GM18951 (cell line): ENCODE measurements around the gene GRM1.

Experiments
- POLR2A ChIP-seq: IDR thresholded peaks from 4 replicates; pipeline ENCODE4 v1.6.1; 2011; ENCODE audit warnings: mild to moderate bottlenecking; ENCODE audit not compliant: insufficient read length, insufficient read depth; ENCODE audit errors: extremely low read depth
- in situ Hi-C: fragments of 300-500 bp; cut with MboI; formaldehyde crosslinking; loops from one replicate; pipeline ENCODE4 v1.12.0; 2022; ENCODE audit warnings: low sequenced_read_pairs, mixed read lengths, inconsistent platforms; ENCODE audit not compliant: unreplicated experiment

The GRM1 gene

GRCh38 chr6:146282837-146283236 is 254.0 kb downstream of the GRM1 start:
- no peak for TF ChIP-seq POLR2A
- in situ Hi-C loops, result no loop called here

GRCh38 chr6:146284311-146284710 is 255.4 kb downstream of the GRM1 start:
- in situ Hi-C loops, result no loop called here
- no peak for TF ChIP-seq POLR2A

- in situ Hi-C loops, result no loop called here
- TF ChIP-seq POLR2A, result no peak
These were observed 258.1 kb downstream of the GRM1 start for GRCh38 chr6:146286961-146287360.

DNA sequence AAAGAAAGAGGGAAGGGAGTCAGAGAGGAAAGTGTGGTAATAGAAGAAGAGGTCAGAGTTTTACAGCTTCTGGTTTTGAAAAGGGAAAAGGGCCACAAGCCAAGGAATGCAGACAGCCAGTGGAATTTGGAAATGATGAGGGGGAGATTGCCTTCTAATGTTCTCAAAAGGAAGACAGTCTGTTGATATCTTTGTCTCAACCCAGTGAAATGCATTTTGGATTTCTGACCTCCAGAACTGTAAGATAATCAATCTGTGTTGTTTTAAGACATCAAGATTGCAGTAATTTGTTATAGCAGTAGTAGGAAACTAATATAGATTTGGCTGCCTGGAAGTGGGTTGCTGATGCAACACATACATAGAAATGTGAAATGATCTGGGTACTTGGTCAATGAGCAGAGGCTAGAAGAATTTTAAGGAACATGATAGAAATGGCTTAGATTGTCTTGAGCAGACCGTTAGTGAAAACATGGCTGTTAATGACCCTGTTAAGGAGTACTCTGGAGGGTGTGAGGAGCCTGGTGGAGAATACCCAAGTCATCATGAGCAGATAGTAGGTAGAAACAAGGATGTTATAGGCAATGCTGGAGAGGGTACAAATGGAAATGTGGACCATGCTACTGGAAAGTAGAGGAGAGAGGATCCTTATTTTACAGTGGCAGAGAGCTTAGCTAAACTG is 259.0 kb downstream of the GRM1 start:
- no peak for TF ChIP-seq POLR2A
- in situ Hi-C loops, result no loop called here

DNA sequence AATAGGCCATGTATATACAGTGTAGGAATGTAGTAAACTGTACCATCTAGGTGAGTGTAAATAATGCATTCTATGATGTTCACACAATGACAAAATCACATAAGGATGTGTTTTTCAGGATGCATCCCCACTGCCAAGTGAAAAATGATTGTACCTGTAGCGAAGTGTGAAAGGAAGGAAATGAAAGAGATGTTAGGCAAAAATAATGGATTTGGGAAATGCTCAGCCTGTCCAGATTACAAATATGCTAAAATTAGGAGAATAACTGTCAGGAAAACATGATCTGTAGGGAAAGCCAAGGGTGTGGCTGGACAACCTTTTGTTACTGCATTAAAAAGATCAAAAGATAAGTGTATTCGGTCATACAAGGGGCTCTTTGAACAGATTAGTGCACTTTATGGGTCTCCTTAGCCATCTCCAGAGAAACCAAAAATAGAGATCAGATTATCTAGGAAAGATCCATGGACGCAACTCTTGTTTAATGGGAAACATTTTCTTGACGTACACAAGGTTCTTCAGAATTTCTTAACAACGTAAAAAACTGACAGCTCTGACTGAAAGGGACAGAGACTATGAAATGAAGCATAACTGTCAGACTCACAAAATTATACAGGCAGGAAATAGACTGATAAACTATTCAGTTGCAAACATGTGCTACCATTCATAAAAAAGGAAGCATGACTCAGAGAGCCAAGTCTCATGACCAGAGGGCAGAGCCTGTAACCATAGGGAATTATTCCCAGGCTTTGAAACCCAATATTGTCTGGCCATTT is 261.1 kb downstream of the GRM1 start:
- TF ChIP-seq POLR2A, result no peak
- in situ Hi-C loops, result no loop called here

DNA sequence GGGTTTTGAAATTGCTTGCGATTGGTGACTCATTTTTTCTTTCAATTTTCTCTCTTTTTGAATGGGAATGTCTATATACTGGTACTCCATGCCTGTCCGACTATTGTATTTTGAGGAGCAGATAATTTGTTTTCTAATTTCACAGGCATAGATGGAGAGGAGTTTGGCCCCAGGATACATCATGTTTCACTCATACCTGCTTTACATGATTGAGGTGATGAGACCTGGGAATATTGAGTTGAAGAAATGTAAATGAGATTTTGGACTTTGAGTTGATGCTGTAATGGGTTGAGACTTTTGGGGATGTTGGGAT is 261.7 kb downstream of the GRM1 start:
- in situ Hi-C loops, result no loop called here

DNA sequence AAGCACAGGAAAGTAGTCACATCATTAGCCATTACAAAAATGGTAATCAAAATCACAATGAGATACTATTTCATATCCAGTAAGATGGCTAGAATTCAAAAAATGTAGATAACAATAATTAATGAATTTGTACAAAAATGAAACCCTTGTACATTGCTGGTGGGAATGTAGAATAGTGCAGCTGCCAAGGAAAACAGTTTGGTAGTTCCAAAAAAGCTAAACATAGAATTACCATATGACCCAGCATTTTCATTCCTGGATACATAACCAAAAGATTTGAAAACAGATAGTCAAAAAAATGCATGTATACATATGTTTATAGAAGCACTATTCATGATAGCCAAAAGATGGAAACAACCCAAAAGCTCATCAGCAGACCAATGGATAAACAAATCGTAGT is 263.6 kb downstream of the GRM1 start:
- no peak for TF ChIP-seq POLR2A
- in situ Hi-C loops, result no loop called here

More for the DNA sequence above, 261.7 kb downstream of the GRM1 start:
- TF ChIP-seq POLR2A, result no peak

- no peak for TF ChIP-seq POLR2A
- in situ Hi-C loops, result no loop called here
These were observed 266.8 kb downstream of the GRM1 start for GRCh38 chr6:146295695-146296094.

GRCh38 chr6:146297815-146298214 is 269.0 kb downstream of the GRM1 start:
- in situ Hi-C loops, result no loop called here
- no peak for TF ChIP-seq POLR2A

DNA sequence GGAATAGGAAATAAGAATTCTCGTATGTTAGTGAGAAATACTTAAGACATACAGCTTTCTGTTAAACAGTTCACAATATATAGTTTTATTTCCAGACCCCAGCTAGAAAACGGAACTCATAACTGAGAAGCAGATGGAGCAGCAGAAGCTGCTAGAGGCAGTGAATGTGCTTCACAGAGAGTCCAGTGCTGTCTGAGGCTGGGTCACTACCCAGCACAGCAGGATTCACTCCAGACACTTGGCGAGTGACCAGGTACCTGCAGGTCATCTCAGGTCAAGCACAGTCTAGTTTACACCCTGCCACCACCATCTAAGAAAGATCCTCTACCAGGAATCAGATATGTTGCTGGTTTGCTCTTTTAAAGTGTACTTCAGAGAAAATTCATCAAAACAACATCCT is 271.7 kb downstream of the GRM1 start:
- in situ Hi-C loops, result no loop called here
- TF ChIP-seq POLR2A, result no peak

- no peak for TF ChIP-seq POLR2A
- in situ Hi-C loops, result no loop called here
These were observed 272.9 kb downstream of the GRM1 start for GRCh38 chr6:146301764-146302163.

- no peak for TF ChIP-seq POLR2A
- in situ Hi-C loops, result no loop called here
These were observed 274.1 kb downstream of the GRM1 start for GRCh38 chr6:146302994-146303393.

DNA sequence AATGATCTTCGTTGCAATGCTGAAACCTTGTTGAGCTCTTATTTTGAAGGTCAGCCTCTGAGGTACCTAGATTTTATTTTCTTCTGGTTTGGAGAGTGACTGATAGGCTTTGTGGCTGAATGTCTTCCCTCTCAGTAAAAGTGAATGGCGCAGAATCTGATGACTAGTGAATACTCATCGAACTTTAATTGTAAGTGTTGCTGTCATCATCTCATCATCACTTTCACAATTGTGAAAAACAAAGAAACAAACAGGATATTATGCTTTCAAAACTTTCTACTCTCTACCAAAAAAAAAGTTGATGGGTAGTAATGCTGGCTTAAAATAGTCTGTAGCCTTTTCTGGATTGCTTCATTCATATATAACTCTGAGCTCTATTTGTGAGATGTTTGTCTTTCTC is 275.3 kb downstream of the GRM1 start:
- in situ Hi-C loops, result no loop called here
- no peak for TF ChIP-seq POLR2A

- in situ Hi-C loops, result no loop called here
- no peak for TF ChIP-seq POLR2A
These were observed 276.2 kb downstream of the GRM1 start for GRCh38 chr6:146305092-146305491.
